Activated T-cell treated with anti-CD3 and anti-CD28 coated beads, Interleukin-2, amount 50 U/mL, for 72 hours (primary cell): Measurements from ENCODE around the gene TMOD4. TPM values are rescaled to one million over a fixed set of nuclear protein-coding genes. Genes with fewer than 3 reads are reported as not detected.

Experiments
- ATAC-seq, 2 donors: fragments of 150-1000 bp; cut with Tn5 transposase; replicated peaks in 1 of 2; 2 replicates each; pipeline ENCODE4 v1.10.0; 2021; ENCODE audit warnings: moderate library complexity in 2 of 2, mild to moderate bottlenecking in 1 of 2
- DNase-seq, 2 donors: peaks; one replicate each; pipeline ENCODE4 v3.0.0; 2021 to 2022; ENCODE audit warnings: mixed read lengths in 1 of 2
- H3K27ac Mint-ChIP-seq: one replicate; pipeline ENCODE4 v1.8.0; 2022; ENCODE audit warnings: mild to moderate bottlenecking, moderate library complexity, mixed read lengths
- H3K27me3 Mint-ChIP-seq: one replicate; pipeline ENCODE4 v1.8.0; 2022; ENCODE audit warnings: low read depth, mixed read lengths
- H3K36me3 Mint-ChIP-seq, 2 donors: one replicate each; pipeline ENCODE4 v1.8.0; 2022; ENCODE audit warnings: mixed read lengths in 2 of 2, mild to moderate bottlenecking in 1 of 2; ENCODE audit not compliant: insufficient read depth in 2 of 2
- H3K4me1 Mint-ChIP-seq: one replicate; pipeline ENCODE4 v1.8.0; 2022; ENCODE audit warnings: low read depth, mixed read lengths
- H3K4me3 Mint-ChIP-seq, 2 donors: one replicate each; pipeline ENCODE4 v1.8.0; 2022; ENCODE audit warnings: mild to moderate bottlenecking in 2 of 2, mixed read lengths in 2 of 2, moderate library complexity in 2 of 2
- H3K9me3 Mint-ChIP-seq, 2 donors: one replicate each; pipeline ENCODE4 v1.8.0; 2022; ENCODE audit warnings: mixed read lengths in 2 of 2
- total RNA-seq, 2 donors: library from RNA; stranded (reverse); gene quantifications; one replicate each; pipeline ENCODE4 v1.2.3, GENCODE V29; 2022

Gene TMOD4
- total RNA-seq, 2 donors from 2014 or later, result 1.8 to 3.2 TPM

DNA sequence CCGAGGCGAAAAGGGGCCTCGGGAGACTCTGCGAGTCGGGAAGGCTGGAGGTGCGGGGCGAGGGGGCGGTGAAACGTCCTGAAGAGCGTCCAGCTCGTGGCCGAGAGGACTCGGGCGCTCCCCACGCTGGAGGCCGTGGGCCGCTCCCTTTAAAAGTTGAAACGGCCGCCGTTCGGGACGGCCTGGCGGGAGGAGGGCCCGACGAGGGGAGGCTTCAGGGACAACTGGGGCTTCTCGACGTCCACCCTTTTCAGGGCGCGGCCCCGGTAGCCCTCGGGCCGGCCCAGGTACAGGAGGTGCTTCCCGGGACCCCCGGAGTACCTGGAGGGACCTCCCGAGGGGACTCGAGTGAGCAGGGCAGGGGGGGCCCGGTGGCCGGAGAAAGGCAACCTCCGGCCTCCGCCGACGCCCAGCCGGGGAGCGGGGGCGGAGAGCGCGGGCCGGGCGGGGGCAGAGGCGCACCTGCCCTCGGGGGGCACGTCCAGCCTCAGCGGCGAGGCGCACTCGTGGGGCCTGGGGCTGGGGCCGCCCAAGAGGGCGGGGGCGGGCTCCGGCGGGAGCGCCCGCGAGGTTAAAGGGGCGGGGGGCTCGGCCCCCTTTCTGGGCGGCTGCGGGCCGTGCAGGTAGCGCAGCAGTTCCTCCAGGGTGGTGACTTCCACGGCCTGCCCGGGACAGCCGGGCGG is 43.3 kb downstream of the TMOD4 start:
- no peaks in the 10 kb centered on the region for H3K9me3 Mint-ChIP-seq
- H3K27ac Mint-ChIP-seq, result no peak overlapping the region
- H3K4me3 Mint-ChIP-seq, result no peak overlapping the region
- ATAC-seq, result no peak
- DNase-seq, result no peak
- H3K4me1 Mint-ChIP-seq, result peaks cover 10% of the 10 kb centered on the region
- H3K36me3 Mint-ChIP-seq, result no peaks in the 10 kb centered on the region
- no peaks in the 10 kb centered on the region for H3K27me3 Mint-ChIP-seq

DNA sequence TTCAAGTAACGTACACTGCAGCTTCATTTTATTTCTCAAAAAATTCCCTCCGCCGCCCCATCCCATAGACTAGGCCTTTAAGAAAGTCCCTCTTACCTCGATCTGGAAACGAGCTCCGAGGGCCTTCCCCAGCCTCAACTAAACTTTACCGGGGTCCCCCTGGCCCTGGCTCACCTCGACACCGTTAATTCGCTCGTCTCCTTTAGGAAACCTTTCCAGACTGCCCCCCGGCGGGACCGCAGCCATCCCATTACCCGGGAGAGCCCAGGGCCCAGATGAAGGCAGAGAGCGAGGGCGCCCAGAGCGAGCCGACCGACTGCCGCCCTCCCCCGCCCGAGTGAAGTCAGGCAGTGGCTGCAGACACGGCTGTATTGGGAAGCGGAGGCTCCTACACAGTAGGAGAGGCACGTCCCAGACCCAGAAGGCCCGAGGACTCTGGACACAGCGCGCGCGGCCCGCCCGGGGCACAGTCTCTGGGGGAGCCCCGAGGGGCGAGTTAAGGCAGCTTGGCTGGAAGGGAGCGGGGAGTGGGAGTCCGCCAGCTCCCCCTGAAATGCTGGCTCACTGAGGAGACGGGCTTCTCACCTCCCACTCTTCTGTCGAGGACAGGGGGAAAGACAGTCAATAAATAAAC is 44.0 kb downstream of the TMOD4 start:
- Mint-ChIP-seq H3K4me1 (peaks cover 10% of the 10 kb centered on the region), H3K27ac (no peak overlapping the region), H3K9me3 (no peaks in the 10 kb centered on the region), H3K4me3 (peak overlapping the region; percentile 78 to 89), H3K36me3 (no peaks in the 10 kb centered on the region), H3K27me3 (no peaks in the 10 kb centered on the region)
- DNase-seq (no peak), ATAC-seq (no peak)

GRCh38 chr1:151130987-151131586 is 44.7 kb downstream of the TMOD4 start:
- Mint-ChIP-seq H3K36me3 (no peaks in the 10 kb centered on the region), H3K4me3 (peak overlapping the region; percentile 78 to 89), H3K9me3 (no peaks in the 10 kb centered on the region), H3K27me3 (no peaks in the 10 kb centered on the region), H3K27ac (peak overlapping the region; percentile 81), H3K4me1 (peaks cover 10% of the 10 kb centered on the region)
- ATAC-seq (peak; percentile 100), DNase-seq (peak; percentile 83 to 92)

- no peak overlapping the region for H3K4me3 Mint-ChIP-seq
- no peak for ATAC-seq
- no peak overlapping the region for H3K27ac Mint-ChIP-seq
- H3K36me3 Mint-ChIP-seq, result no peaks in the 10 kb centered on the region
- H3K4me1 Mint-ChIP-seq, result peaks cover 10% of the 10 kb centered on the region
- H3K27me3 Mint-ChIP-seq, result no peaks in the 10 kb centered on the region
- DNase-seq, result no peak
- no peaks in the 10 kb centered on the region for H3K9me3 Mint-ChIP-seq
Measured at GRCh38 chr1:151128800-151129199, 47.0 kb downstream of the TMOD4 start.

DNA sequence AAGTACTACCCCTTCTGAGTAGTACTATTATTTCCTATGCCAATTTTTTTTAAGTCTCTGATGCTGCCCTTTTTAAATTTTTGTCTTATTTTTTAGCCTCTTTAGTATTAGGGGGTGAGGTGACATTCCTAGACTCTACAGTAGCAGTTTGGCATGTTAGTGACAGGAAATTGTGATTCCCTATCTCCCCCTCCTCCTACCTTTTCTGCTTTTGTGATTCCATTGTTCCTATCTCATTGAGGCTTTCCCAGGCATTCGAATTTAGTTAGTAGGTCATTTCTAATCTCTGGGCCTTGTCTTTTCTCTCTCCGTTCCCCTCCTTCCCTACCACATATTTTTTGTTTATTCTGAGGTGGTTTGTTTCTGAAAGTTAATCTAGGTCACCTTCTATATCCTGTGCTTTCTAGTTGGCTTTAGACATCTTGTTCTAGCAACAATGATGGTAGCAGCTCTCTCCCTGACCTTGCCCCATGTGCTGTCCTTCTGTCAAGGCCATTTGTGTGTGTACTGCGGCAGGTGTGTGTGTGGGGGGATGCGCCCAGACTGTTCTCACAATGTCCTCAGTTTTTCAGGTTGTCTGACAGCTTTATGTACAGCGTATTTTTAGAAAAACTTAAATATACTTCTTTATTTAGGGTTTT is 50.9 kb downstream of the TMOD4 start:
- H3K27ac Mint-ChIP-seq, result no peak overlapping the region
- H3K36me3 Mint-ChIP-seq, result no peaks in the 10 kb centered on the region
- DNase-seq (no peak), ATAC-seq (no peak)
- H3K27me3 Mint-ChIP-seq, result no peaks in the 10 kb centered on the region
- no peaks in the 10 kb centered on the region for H3K4me1 Mint-ChIP-seq
- no peaks in the 10 kb centered on the region for H3K9me3 Mint-ChIP-seq
- no peak overlapping the region for H3K4me3 Mint-ChIP-seq

Other genes with a start within 250 kb of the TMOD4 start
- gene SETDB1, start 249.6 kb downstream of the TMOD4 start, total RNA-seq, result 10 to 100 TPM; 60.4 to 70.1 TPM
- 100 to 1,000 TPM; 184 to 185 TPM for gene CERS2, start 201.1 kb downstream of the TMOD4 start, total RNA-seq
- under 1 TPM in 1 of 2 donors, not detected in 1; 0.21 TPM for gene ANXA9, start 193.7 kb downstream of the TMOD4 start, total RNA-seq
- 10 to 100 TPM; 10.9 to 11.9 TPM for gene MINDY1, start 169.1 kb downstream of the TMOD4 start, total RNA-seq
- gene PRUNE1, start 167.5 kb downstream of the TMOD4 start, total RNA-seq, result 10 to 100 TPM; 18.1 to 20.1 TPM
- gene BNIPL, start 139.4 kb downstream of the TMOD4 start, total RNA-seq, result 1 to 10 TPM; 2.8 to 5.3 TPM
- gene C1orf56, start 128.2 kb downstream of the TMOD4 start, total RNA-seq, result 1 to 10 TPM; 2.1 to 3.1 TPM
- gene CDC42SE1, start 116.4 kb downstream of the TMOD4 start, total RNA-seq, result 100 to 1,000 TPM; 210 to 220 TPM
- 1 to 10 TPM; 5.3 to 5.6 TPM for gene MLLT11, start 115.6 kb downstream of the TMOD4 start, total RNA-seq
- gene GABPB2, start 105.2 kb downstream of the TMOD4 start, total RNA-seq, result 10 to 100 TPM; 22.7 to 29.1 TPM
- 1 to 10 TPM; 1.9 to 4.3 TPM for gene SEMA6C, start 29.4 kb downstream of the TMOD4 start, total RNA-seq
- 10 to 100 TPM; 14.7 to 17.1 TPM for gene TNFAIP8L2, start 19.3 kb downstream of the TMOD4 start, total RNA-seq
- 1 to 10 TPM; 5.2 to 6.1 TPM for gene LYSMD1, start 10.1 kb downstream of the TMOD4 start, total RNA-seq
- 100 to 1,000 TPM in 1 of 2 donors, 10 to 100 TPM in 1; 87.1 to 103 TPM for gene SCNM1, start 9.8 kb downstream of the TMOD4 start, total RNA-seq
- gene VPS72, start 14.2 kb upstream of the TMOD4 start, total RNA-seq, result 10 to 100 TPM; 77.8 to 94.1 TPM
- 10 to 100 TPM; 77.5 to 80.3 TPM for gene PIP5K1A, start 22.6 kb upstream of the TMOD4 start, total RNA-seq
- 100 to 1,000 TPM; 168 to 205 TPM for gene PSMD4, start 78.8 kb upstream of the TMOD4 start, total RNA-seq
- gene ZNF687, start 106.3 kb upstream of the TMOD4 start, total RNA-seq, result 10 to 100 TPM; 39.9 to 40.3 TPM
- 10 to 100 TPM; 64.8 to 71.4 TPM for gene PI4KB, start 151.4 kb upstream of the TMOD4 start, total RNA-seq
- gene RFX5, start 171.3 kb upstream of the TMOD4 start, total RNA-seq, result 10 to 100 TPM; 67.6 to 95.4 TPM
- not detected for gene SELENBP1, start 196.7 kb upstream of the TMOD4 start, total RNA-seq
- gene PSMB4, start 223.6 kb upstream of the TMOD4 start, total RNA-seq, result 100 to 1,000 TPM; 297 to 301 TPM